Smooth muscle cell (in vitro differentiated cells): ENCODE measurements around the gene BICC1. TPM values are rescaled to one million over a fixed set of nuclear protein-coding genes. Genes with fewer than 3 reads are reported as not detected.
A peak's percentile ranks its signal among the peaks of the same experiment; 100 is the strongest.

Experiments used
- DNase-seq: peaks from one replicate; lab custom pipeline; 2025; ENCODE audit not compliant: unreplicated experiment; lab: John Stamatoyannopoulos, UW
- H2AFZ ChIP-seq: fragments of 200-600 bp; sonication (generic); 2 replicates; pipeline ENCODE4 v1.6.0; 2016; ENCODE audit warnings: antibody characterized with exemption, low read depth, mild to moderate bottlenecking
- H3F3A ChIP-seq: fragments of 200-600 bp; sonication (generic); 2 replicates; pipeline ENCODE4 v1.6.0; 2017; ENCODE audit warnings: antibody characterized with exemption, low read depth
- H3K27ac ChIP-seq: fragments of 200-600 bp; sonication (generic); 2 replicates; pipeline ENCODE4 v1.5.1; 2016; ENCODE audit warnings: low read depth, mild to moderate bottlenecking
- H3K27me3 ChIP-seq: fragments of 200-600 bp; sonication (generic); 2 replicates; pipeline ENCODE4 v1.6.1; 2016; ENCODE audit warnings: low read depth, mild to moderate bottlenecking
- H3K36me3 ChIP-seq: fragments of 200-600 bp; sonication (generic); 2 replicates; pipeline ENCODE4 v1.5.1; 2016; ENCODE audit warnings: low read depth
- H3K4me1 ChIP-seq: fragments of 200-600 bp; sonication (generic); 2 replicates; pipeline ENCODE4 v1.5.1; 2016; ENCODE audit warnings: low read depth
- H3K4me2 ChIP-seq: fragments of 200-600 bp; sonication (generic); 2 replicates; pipeline ENCODE4 v1.6.0; 2016; ENCODE audit warnings: mild to moderate bottlenecking
- H3K4me3 ChIP-seq: fragments of 200-600 bp; sonication (generic); 2 replicates; pipeline ENCODE4 v1.5.1; 2016; ENCODE audit warnings: mild to moderate bottlenecking
- H3K79me2 ChIP-seq: fragments of 200-600 bp; sonication (generic); 2 replicates; pipeline ENCODE4 v1.6.0; 2016; ENCODE audit warnings: low read depth, mild to moderate bottlenecking
- H3K9ac ChIP-seq: fragments of 200-600 bp; sonication (generic); 2 replicates; pipeline ENCODE4 v1.6.0; 2016; ENCODE audit warnings: low read depth
- H3K9me3 ChIP-seq: fragments of 200-600 bp; sonication (generic); replicated peaks from 2 replicates; pipeline ENCODE4 v1.5.1; 2016; ENCODE audit warnings: low read depth
- H4K20me1 ChIP-seq: fragments of 200-600 bp; sonication (generic); 2 replicates; pipeline ENCODE4 v1.6.0; 2016; ENCODE audit warnings: low read depth
- CTCF ChIP-seq: fragments of 200-600 bp; sonication (generic); IDR thresholded peaks from 2 replicates; pipeline ENCODE4 v1.5.1; 2017; ENCODE audit warnings: borderline replicate concordance, mild to moderate bottlenecking, antibody characterized with exemption; ENCODE audit not compliant: insufficient read depth, poor library complexity, severe bottlenecking
- WGBS: methylation state at CpG from one replicate; pipeline ENCODE4 v1.1.7; 2016; ENCODE audit warnings: low lambda C conversion rate; 5-methylcytosine and 5-hydroxymethylcytosine counted together
- polyA plus RNA-seq: library from polyadenylated mRNA; unstranded; fragments of >200 nt; fragmentation: Nextera tagmentation; extraction: Ambion mirVana; gene quantifications from 2 replicates; pipeline ENCODE4 v1.2.1, GENCODE V29; 2016
- total RNA-seq: library from RNA; depleted of rRNA; stranded (reverse); fragments of >200 nt; gene quantifications from 2 replicates; pipeline ENCODE4 v1.2.3, GENCODE V29; 2014

BICC1 gene
- total and polyA plus RNA-seq, 2 experiments from 2014 or later = 7.9 to 23.0 TPM

- no peaks in the 10 kb centered on the region for H3K36me3 ChIP-seq
- H3K4me2 ChIP-seq = no peak overlapping the region
- H3K9ac ChIP-seq = no peak overlapping the region
- H4K20me1 ChIP-seq = peaks cover 4% of the 10 kb centered on the region
- TF ChIP-seq CTCF = no peak
- H3K4me1 ChIP-seq = no peaks in the 10 kb centered on the region
- no peak overlapping the region for H2AFZ ChIP-seq
- H3K79me2 ChIP-seq = no peaks in the 10 kb centered on the region
- peak overlapping the region; percentile 17 for H3K27ac ChIP-seq
- no peak for DNase-seq
- no peaks in the 10 kb centered on the region for H3K27me3 ChIP-seq
- H3F3A ChIP-seq = no peaks in the 10 kb centered on the region
- H3K4me3 ChIP-seq = no peak overlapping the region
- no peaks in the 10 kb centered on the region for H3K9me3 ChIP-seq
- WGBS = 38% methylated on average over 1 of the region's 1 CpG
Observed at GRCh38 chr10:58622246-58622645, 109.6 kb downstream of the BICC1 start.

- no peak for DNase-seq
- H3K9ac ChIP-seq = no peak overlapping the region
- peaks cover 13% of the 10 kb centered on the region for H3K79me2 ChIP-seq
Observed at GRCh38 chr10:58625070-58625469, 112.4 kb downstream of the BICC1 start.

GRCh38 chr10:58627392-58627791, 114.7 kb downstream of the BICC1 start:
- no peaks in the 10 kb centered on the region for H3K4me1 ChIP-seq
- no peak overlapping the region for H3K9ac ChIP-seq
- peaks cover 13% of the 10 kb centered on the region for H3K79me2 ChIP-seq
- WGBS = 97% methylated on average over 6 of the region's 6 CpGs
- H3K4me2 ChIP-seq = no peak overlapping the region
- no peak overlapping the region for H3K27ac ChIP-seq
- H3K9me3 ChIP-seq = no peaks in the 10 kb centered on the region
- H4K20me1 ChIP-seq = no peaks in the 10 kb centered on the region
- no peak overlapping the region for H3K4me3 ChIP-seq
- H3F3A ChIP-seq = no peaks in the 10 kb centered on the region
- H3K36me3 ChIP-seq = no peaks in the 10 kb centered on the region
- no peaks in the 10 kb centered on the region for H3K27me3 ChIP-seq
- no peak for DNase-seq
- TF ChIP-seq CTCF = no peak
- no peak overlapping the region for H2AFZ ChIP-seq

More at GRCh38 chr10:58625070-58625469, 112.4 kb downstream of the BICC1 start:
- H3F3A ChIP-seq = no peaks in the 10 kb centered on the region
- no peaks in the 10 kb centered on the region for H3K27me3 ChIP-seq
- peak overlapping the region; percentile 4 for H3K4me2 ChIP-seq
- no peaks in the 10 kb centered on the region for H3K4me1 ChIP-seq
- no peak overlapping the region for H3K4me3 ChIP-seq
- TF ChIP-seq CTCF = no peak
- H2AFZ ChIP-seq = no peak overlapping the region
- H3K27ac ChIP-seq = peak overlapping the region; percentile 38
- H3K9me3 ChIP-seq = no peaks in the 10 kb centered on the region
- H3K36me3 ChIP-seq = no peaks in the 10 kb centered on the region
- 43% methylated on average over 3 of the region's 3 CpGs for WGBS
- peaks cover 4% of the 10 kb centered on the region for H4K20me1 ChIP-seq

- no peak overlapping the region for H3K27ac ChIP-seq
- no peaks in the 10 kb centered on the region for H4K20me1 ChIP-seq
- DNase-seq = no peak
- WGBS = 30% methylated on average over 2 of the region's 2 CpGs
- no peaks in the 10 kb centered on the region for H3K9me3 ChIP-seq
- H3F3A ChIP-seq = no peaks in the 10 kb centered on the region
- H3K36me3 ChIP-seq = no peaks in the 10 kb centered on the region
- no peak overlapping the region for H3K4me2 ChIP-seq
- H2AFZ ChIP-seq = no peak overlapping the region
- H3K4me3 ChIP-seq = no peak overlapping the region
- no peak for TF ChIP-seq CTCF
- no peak overlapping the region for H3K9ac ChIP-seq
- H3K79me2 ChIP-seq = peaks cover 13% of the 10 kb centered on the region
- no peaks in the 10 kb centered on the region for H3K4me1 ChIP-seq
- no peaks in the 10 kb centered on the region for H3K27me3 ChIP-seq
Observed at GRCh38 chr10:58631715-58632114, 119.0 kb downstream of the BICC1 start.
